ENCODE measurements around the gene CADM2. TPM values are rescaled to one million over a fixed set of nuclear protein-coding genes. Genes with fewer than 3 reads are reported as not detected.

CADM2 gene
- total and polyA plus RNA-seq, 2 donors (not counting 3 experiments of a cell fraction or from before 2014, with no cell fraction given), result not detected

- dilution Hi-C loops (cut with MboI; ENCODE audit: extremely low pct_ligation_motif_present, low sequenced_read_pairs), result no loop called here
- TF ChIP-seq POLR2AphosphoS5 (IDR thresholded peaks at IDR 0.05; ENCODE audit: insufficient read depth, low read depth, low read length), result no peak
- TF ChIP-seq MAX (IDR thresholded peaks at IDR 0.05; ENCODE audit: insufficient read depth, insufficient read length), result no peak
- DNase-seq (ENCODE audit: low read depth, low spot score), result no peak
Observed at GRCh38 chr3:85259748-85260147, 301.0 kb downstream of the CADM2 start.

GRCh38 chr3:85264381-85264780 is 305.6 kb downstream of the CADM2 start:
- Histone ChIP-seq H3K27me3 (ENCODE audit: control insufficient read depth in 2 of 2, insufficient read depth in 2 of 2, low read length in 2 of 2) (no peaks in the 10 kb centered on the region), H3K4me3 (replicated peaks in 1 of 3; ENCODE audit: insufficient read depth in 1 of 3, low read depth in 1 of 3, low read length in 3 of 3) (no peak overlapping the region), H3K9me1 (replicated peaks; ENCODE audit: control insufficient read depth, extremely low read depth, insufficient read depth, low read length) (no peaks in the 10 kb centered on the region), H3K27ac (ENCODE audit: insufficient read depth, low read depth, low read length) (no peak overlapping the region), H2AFZ (ENCODE audit: low read depth, low read length) (no peak overlapping the region), H3K4me2 (ENCODE audit: insufficient read depth, low read length) (no peak overlapping the region), H3K36me3 (ENCODE audit: control insufficient read depth in 2 of 2, extremely low read depth in 1 of 2, insufficient read depth in 2 of 2, low read length in 2 of 2) (no peaks in the 10 kb centered on the region), H3K4me1 (ENCODE audit: control insufficient read depth, extremely low read depth, insufficient read depth, low read length) (no peaks in the 10 kb centered on the region), H3K79me2 (ENCODE audit: control insufficient read depth, insufficient read depth, low read length) (no peaks in the 10 kb centered on the region), H3K9me3 (replicated peaks; ENCODE audit: control insufficient read depth, insufficient read depth, low read length) (no peaks in the 10 kb centered on the region), H4K20me1 (replicated peaks; ENCODE audit: control insufficient read depth, extremely low read depth, insufficient read depth, low read length) (no peaks in the 10 kb centered on the region), H3K9ac (replicated peaks; ENCODE audit: extremely low read depth, insufficient read depth, low read length) (no peak overlapping the region)
- intact Hi-C loops (cut with micrococcal nuclease) (no loop called here), dilution Hi-C loops (cut with MboI; ENCODE audit: extremely low pct_ligation_motif_present, low sequenced_read_pairs) (no loop called here)
- DNase-seq (ENCODE audit: low read depth, low spot score) (no peak), FAIRE-seq (no peak)
- ChIA-PET POLR2A (no interaction called here), CTCF (no interaction called here)
- no TSS peak for BruUV-seq (replicated peaks)
- TF ChIP-seq JUN (IDR thresholded peaks at IDR 0.05; ENCODE audit: borderline replicate concordance, insufficient read depth, insufficient read length, low read depth) (no peak), EZH2 (IDR thresholded peaks at IDR 0.05; ENCODE audit: borderline replicate concordance, low read depth, low read length, severe bottlenecking) (no peak), POLR2A (IDR thresholded peaks at IDR 0.05; ENCODE audit: low read depth, low read length) (no peak), POLR2AphosphoS5 (IDR thresholded peaks at IDR 0.05; ENCODE audit: insufficient read depth, low read depth, low read length) (no peak), GATA2 (IDR thresholded peaks at IDR 0.05; ENCODE audit: insufficient read depth, insufficient read length, low read depth, low read length) (no peak), MYC (IDR thresholded peaks at IDR 0.05; ENCODE audit: low read depth, low read length) (no peak), FOS (IDR thresholded peaks at IDR 0.05; ENCODE audit: borderline replicate concordance, insufficient read depth, low read length) (no peak), CTCF (IDR thresholded peaks at IDR 0.05; ENCODE audit: extremely low read depth in 1 of 2, insufficient read depth in 1 of 2, low read depth in 1 of 2, low read length in 2 of 2) (no peak), MAX (IDR thresholded peaks at IDR 0.05; ENCODE audit: insufficient read depth, insufficient read length) (no peak)

More at GRCh38 chr3:85259748-85260147, 301.0 kb downstream of the CADM2 start:
- H3K4me1 ChIP-seq (ENCODE audit: control insufficient read depth, extremely low read depth, insufficient read depth, low read length), result no peaks in the 10 kb centered on the region
- ChIA-PET CTCF (no interaction called here), POLR2A (no interaction called here)
- H3K36me3 ChIP-seq (ENCODE audit: control insufficient read depth in 2 of 2, extremely low read depth in 1 of 2, insufficient read depth in 2 of 2, low read length in 2 of 2), result no peaks in the 10 kb centered on the region
- H3K9me3 ChIP-seq (replicated peaks; ENCODE audit: control insufficient read depth, insufficient read depth, low read length), result no peaks in the 10 kb centered on the region
- no peak for FAIRE-seq
- H3K27ac ChIP-seq (ENCODE audit: insufficient read depth, low read depth, low read length), result no peak overlapping the region
- H3K9me1 ChIP-seq (replicated peaks; ENCODE audit: control insufficient read depth, extremely low read depth, insufficient read depth, low read length), result no peaks in the 10 kb centered on the region
- no peak overlapping the region for H3K9ac ChIP-seq (replicated peaks; ENCODE audit: extremely low read depth, insufficient read depth, low read length)
- no TSS peak for BruUV-seq (replicated peaks)
- H3K27me3 ChIP-seq (ENCODE audit: control insufficient read depth in 2 of 2, insufficient read depth in 2 of 2, low read length in 2 of 2), result no peaks in the 10 kb centered on the region
- H4K20me1 ChIP-seq (replicated peaks; ENCODE audit: control insufficient read depth, extremely low read depth, insufficient read depth, low read length), result no peaks in the 10 kb centered on the region
- H3K79me2 ChIP-seq (ENCODE audit: control insufficient read depth, insufficient read depth, low read length), result no peaks in the 10 kb centered on the region
- H3K4me2 ChIP-seq (ENCODE audit: insufficient read depth, low read length), result no peak overlapping the region
- H3K4me3 ChIP-seq (replicated peaks in 1 of 3; ENCODE audit: insufficient read depth in 1 of 3, low read depth in 1 of 3, low read length in 3 of 3), result no peak overlapping the region
- H2AFZ ChIP-seq (ENCODE audit: low read depth, low read length), result no peak overlapping the region
- intact Hi-C loops (cut with micrococcal nuclease), result no loop called here
